ENCODE measurements around the gene AARS2.

Gene AARS2

GRCh38 chr6:44278315-44278714, 34.8 kb downstream of the AARS2 start:
- DNase-seq = no peak
- no peaks in the 10 kb centered on the region for H3K9me3 ChIP-seq (ENCODE audit: control insufficient read depth, low read length)

GRCh38 chr6:44277763-44278162, 35.4 kb downstream of the AARS2 start:
- H3K4me3 ChIP-seq (ENCODE audit: insufficient read depth, low read depth, low read length, poor library complexity, severe bottlenecking) = no peak overlapping the region
- no peak for DNase-seq
- peaks cover 25% of the 10 kb centered on the region for H3K27me3 ChIP-seq (replicated peaks; ENCODE audit: control insufficient read depth, insufficient read depth, low read length, poor library complexity, severe bottlenecking)
- peaks cover 5% of the 10 kb centered on the region for H3K4me1 ChIP-seq (ENCODE audit: control insufficient read depth, insufficient read depth, low read length, poor library complexity, severe bottlenecking)
- H3K9me3 ChIP-seq (ENCODE audit: control insufficient read depth, low read length) = no peaks in the 10 kb centered on the region
- H3K36me3 ChIP-seq (ENCODE audit: control insufficient read depth, insufficient read depth, low read length) = no peaks in the 10 kb centered on the region
- no peak overlapping the region for H3K27ac ChIP-seq (ENCODE audit: insufficient read depth, low read length, poor library complexity, severe bottlenecking)

More at GRCh38 chr6:44278315-44278714, 34.8 kb downstream of the AARS2 start:
- peaks cover 5% of the 10 kb centered on the region for H3K4me1 ChIP-seq (ENCODE audit: control insufficient read depth, insufficient read depth, low read length, poor library complexity, severe bottlenecking)
- no peak overlapping the region for H3K27ac ChIP-seq (ENCODE audit: insufficient read depth, low read length, poor library complexity, severe bottlenecking)
- H3K36me3 ChIP-seq (ENCODE audit: control insufficient read depth, insufficient read depth, low read length) = no peaks in the 10 kb centered on the region
- H3K27me3 ChIP-seq (replicated peaks; ENCODE audit: control insufficient read depth, insufficient read depth, low read length, poor library complexity, severe bottlenecking) = peaks cover 20% of the 10 kb centered on the region
- H3K4me3 ChIP-seq (ENCODE audit: insufficient read depth, low read depth, low read length, poor library complexity, severe bottlenecking) = no peak overlapping the region

GRCh38 chr6:44276667-44277640, 36.2 kb downstream of the AARS2 start:
- DNase-seq = no peak
- Histone ChIP-seq H3K4me1 (ENCODE audit: control insufficient read depth, insufficient read depth, low read length, poor library complexity, severe bottlenecking) (peaks cover 5% of the 10 kb centered on the region), H3K27me3 (replicated peaks; ENCODE audit: control insufficient read depth, insufficient read depth, low read length, poor library complexity, severe bottlenecking) (peaks cover 30% of the 10 kb centered on the region), H3K36me3 (ENCODE audit: control insufficient read depth, insufficient read depth, low read length) (no peaks in the 10 kb centered on the region), H3K4me3 (ENCODE audit: insufficient read depth, low read depth, low read length, poor library complexity, severe bottlenecking) (no peak overlapping the region), H3K9me3 (ENCODE audit: control insufficient read depth, low read length) (no peaks in the 10 kb centered on the region), H3K27ac (ENCODE audit: insufficient read depth, low read length, poor library complexity, severe bottlenecking) (no peak overlapping the region)

- no peak for DNase-seq
- Histone ChIP-seq H3K27me3 (replicated peaks; ENCODE audit: control insufficient read depth, insufficient read depth, low read length, poor library complexity, severe bottlenecking) (peaks cover 40% of the 10 kb centered on the region), H3K4me3 (ENCODE audit: insufficient read depth, low read depth, low read length, poor library complexity, severe bottlenecking) (peak overlapping the region; percentile 23)
Measured at GRCh38 chr6:44275749-44276648, 37.1 kb downstream of the AARS2 start.

GRCh38 chr6:44275271-44275748, 37.8 kb downstream of the AARS2 start:
- Histone ChIP-seq H3K27ac (ENCODE audit: insufficient read depth, low read length, poor library complexity, severe bottlenecking) (no peak overlapping the region), H3K9me3 (ENCODE audit: control insufficient read depth, low read length) (no peaks in the 10 kb centered on the region), H3K27me3 (replicated peaks; ENCODE audit: control insufficient read depth, insufficient read depth, low read length, poor library complexity, severe bottlenecking) (peaks cover 40% of the 10 kb centered on the region), H3K36me3 (ENCODE audit: control insufficient read depth, insufficient read depth, low read length) (no peaks in the 10 kb centered on the region), H3K4me1 (ENCODE audit: control insufficient read depth, insufficient read depth, low read length, poor library complexity, severe bottlenecking) (peaks cover 10% of the 10 kb centered on the region), H3K4me3 (ENCODE audit: insufficient read depth, low read depth, low read length, poor library complexity, severe bottlenecking) (peak overlapping the region; percentile 23)
- no peak for DNase-seq

More at GRCh38 chr6:44275749-44276648, 37.1 kb downstream of the AARS2 start:
- Histone ChIP-seq H3K9me3 (ENCODE audit: control insufficient read depth, low read length) (no peaks in the 10 kb centered on the region), H3K36me3 (ENCODE audit: control insufficient read depth, insufficient read depth, low read length) (no peaks in the 10 kb centered on the region), H3K4me1 (ENCODE audit: control insufficient read depth, insufficient read depth, low read length, poor library complexity, severe bottlenecking) (peaks cover 9% of the 10 kb centered on the region), H3K27ac (ENCODE audit: insufficient read depth, low read length, poor library complexity, severe bottlenecking) (no peak overlapping the region)

GRCh38 chr6:44273617-44274016, 39.5 kb downstream of the AARS2 start:
- Histone ChIP-seq H3K27me3 (replicated peaks; ENCODE audit: control insufficient read depth, insufficient read depth, low read length, poor library complexity, severe bottlenecking) (peaks cover 44% of the 10 kb centered on the region), H3K4me1 (ENCODE audit: control insufficient read depth, insufficient read depth, low read length, poor library complexity, severe bottlenecking) (peaks cover 10% of the 10 kb centered on the region), H3K27ac (ENCODE audit: insufficient read depth, low read length, poor library complexity, severe bottlenecking) (no peak overlapping the region)

GRCh38 chr6:44272999-44273566, 40.1 kb downstream of the AARS2 start:
- H3K4me1 ChIP-seq (ENCODE audit: control insufficient read depth, insufficient read depth, low read length, poor library complexity, severe bottlenecking) = peaks cover 10% of the 10 kb centered on the region
- peaks cover 47% of the 10 kb centered on the region for H3K27me3 ChIP-seq (replicated peaks; ENCODE audit: control insufficient read depth, insufficient read depth, low read length, poor library complexity, severe bottlenecking)
- H3K9me3 ChIP-seq (ENCODE audit: control insufficient read depth, low read length) = no peaks in the 10 kb centered on the region
- no peaks in the 10 kb centered on the region for H3K36me3 ChIP-seq (ENCODE audit: control insufficient read depth, insufficient read depth, low read length)
- no peak overlapping the region for H3K27ac ChIP-seq (ENCODE audit: insufficient read depth, low read length, poor library complexity, severe bottlenecking)
- no peak overlapping the region for H3K4me3 ChIP-seq (ENCODE audit: insufficient read depth, low read depth, low read length, poor library complexity, severe bottlenecking)
- DNase-seq = no peak

More at GRCh38 chr6:44273617-44274016, 39.5 kb downstream of the AARS2 start:
- no peaks in the 10 kb centered on the region for H3K9me3 ChIP-seq (ENCODE audit: control insufficient read depth, low read length)
- no peak overlapping the region for H3K4me3 ChIP-seq (ENCODE audit: insufficient read depth, low read depth, low read length, poor library complexity, severe bottlenecking)
- DNase-seq = no peak
- no peaks in the 10 kb centered on the region for H3K36me3 ChIP-seq (ENCODE audit: control insufficient read depth, insufficient read depth, low read length)

GRCh38 chr6:44272529-44272928, 40.6 kb downstream of the AARS2 start:
- no peak for DNase-seq
- Histone ChIP-seq H3K4me1 (ENCODE audit: control insufficient read depth, insufficient read depth, low read length, poor library complexity, severe bottlenecking) (peaks cover 10% of the 10 kb centered on the region), H3K36me3 (ENCODE audit: control insufficient read depth, insufficient read depth, low read length) (no peaks in the 10 kb centered on the region), H3K4me3 (ENCODE audit: insufficient read depth, low read depth, low read length, poor library complexity, severe bottlenecking) (no peak overlapping the region), H3K27me3 (replicated peaks; ENCODE audit: control insufficient read depth, insufficient read depth, low read length, poor library complexity, severe bottlenecking) (peaks cover 47% of the 10 kb centered on the region), H3K9me3 (ENCODE audit: control insufficient read depth, low read length) (no peaks in the 10 kb centered on the region), H3K27ac (ENCODE audit: insufficient read depth, low read length, poor library complexity, severe bottlenecking) (no peak overlapping the region)

- H3K27me3 ChIP-seq (replicated peaks; ENCODE audit: control insufficient read depth, insufficient read depth, low read length, poor library complexity, severe bottlenecking) = peaks cover 45% of the 10 kb centered on the region
- H3K36me3 ChIP-seq (ENCODE audit: control insufficient read depth, insufficient read depth, low read length) = no peaks in the 10 kb centered on the region
- no peak for DNase-seq
- H3K4me3 ChIP-seq (ENCODE audit: insufficient read depth, low read depth, low read length, poor library complexity, severe bottlenecking) = no peak overlapping the region
- no peak overlapping the region for H3K27ac ChIP-seq (ENCODE audit: insufficient read depth, low read length, poor library complexity, severe bottlenecking)
- no peaks in the 10 kb centered on the region for H3K9me3 ChIP-seq (ENCODE audit: control insufficient read depth, low read length)
- peaks cover 10% of the 10 kb centered on the region for H3K4me1 ChIP-seq (ENCODE audit: control insufficient read depth, insufficient read depth, low read length, poor library complexity, severe bottlenecking)
Measured at GRCh38 chr6:44271914-44272313, 41.2 kb downstream of the AARS2 start.

All from effector memory CD4-positive, alpha-beta T cell (primary cell).